Measurements from ENCODE around the gene PSMB2. TPM values are rescaled to one million over a fixed set of nuclear protein-coding genes. Genes with fewer than 3 reads are reported as not detected.

Gene PSMB2
- total RNA-seq, 1 experiment from 2014 or later = 122 TPM

DNA sequence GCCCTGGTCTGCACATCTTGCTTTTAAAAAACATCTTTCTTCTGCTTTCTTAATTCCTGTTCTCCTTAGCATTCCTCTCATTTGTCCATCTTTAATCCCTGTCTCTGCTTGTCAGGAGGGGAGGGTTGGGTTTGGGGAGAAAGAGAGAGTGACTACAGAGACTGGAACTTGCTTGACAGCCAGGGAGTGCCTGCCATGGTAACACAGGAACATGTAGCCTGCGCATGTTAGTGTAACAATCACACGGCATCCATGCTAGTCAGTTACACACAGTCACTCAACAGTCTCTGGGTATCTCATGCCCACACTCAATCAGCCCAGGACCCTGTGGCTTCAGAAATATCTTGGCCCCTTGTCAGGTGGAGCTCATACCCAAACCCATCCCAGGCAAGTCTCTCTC lies 69.0 kb downstream of the PSMB2 start:
- H3K4me2 ChIP-seq (ENCODE audit: low read length) = peak overlapping the region; percentile 93; the same call in 1 of the 2 replicates
- intact Hi-C loops (cut with micrococcal nuclease) = loop anchor here (5.0 kb wide), 1 partner anchor 70 kb away; the partner anchor contains the start of gene PSMB2

DNA sequence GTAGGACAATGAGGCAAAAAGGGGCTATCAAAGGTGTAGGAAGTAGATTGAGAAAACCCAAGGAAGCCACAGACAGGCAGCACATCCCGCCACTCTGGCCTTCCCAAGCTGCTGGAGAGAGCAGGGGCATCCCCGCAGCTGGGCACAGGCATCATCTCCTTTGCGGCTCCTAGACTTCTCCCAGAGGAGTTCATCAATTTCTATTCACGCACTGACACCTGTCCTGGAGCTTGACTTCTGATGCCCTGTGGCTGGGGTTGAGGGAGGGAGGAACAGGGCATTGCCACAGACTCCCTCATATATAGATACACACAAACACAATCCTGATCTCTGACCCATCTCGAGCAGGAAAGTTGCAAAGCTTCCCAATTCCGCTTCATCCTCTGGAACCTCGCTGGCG lies 70.1 kb downstream of the PSMB2 start:
- intact Hi-C loops (cut with micrococcal nuclease) = loop anchor here (5.0 kb wide), 1 partner anchor 71 kb away; the partner anchor contains the start of gene PSMB2
- no peak overlapping the region for H2AFZ ChIP-seq (ENCODE audit: low read depth, low read length, poor library complexity, severe bottlenecking)

More for the DNA sequence above, 69.0 kb downstream of the PSMB2 start:
- H2AFZ ChIP-seq (ENCODE audit: low read depth, low read length, poor library complexity, severe bottlenecking) = no peak overlapping the region
- no peaks in the 10 kb centered on the region for H3K36me3 ChIP-seq (ENCODE audit: control insufficient read depth in 1 of 2, insufficient read depth in 2 of 2, low read length in 2 of 2)
- no peaks in the 10 kb centered on the region for H3K9me3 ChIP-seq (ENCODE audit: control insufficient read depth in 1 of 2, insufficient read depth in 1 of 2, low read depth in 1 of 2, low read length in 2 of 2)
- no peak for ATAC-seq
- RAD21 ChIA-PET (ENCODE audit: low non-redundant PET in 1 of 2, low total read pairs in 2 of 2, uncharacterized antibody in 2 of 2, unreplicated experiment in 2 of 2) = no interaction called here
- BruUV-seq (replicated peaks) = no TSS peak
- POLR2A ChIA-PET = interaction anchor here (1.1 to 1.5 kb wide), 5 partner anchors 15 to 197 kb away, joined by 3 to 7 read pairs (median 6); partner anchors contain the start of genes C1orf216, CLSPN, KIAA0319L and NCDN
- no peak overlapping the region for H3K4me3 ChIP-seq (replicated peaks in 1 of 2; ENCODE audit: low read depth in 1 of 2, low read length in 2 of 2)
- H3K27ac ChIP-seq (ENCODE audit: low read depth, low read length) = no peak overlapping the region
- no peaks in the 10 kb centered on the region for H3K27me3 ChIP-seq (ENCODE audit: insufficient read depth, low read length)
- peaks cover 20 to 39% of the 10 kb centered on the region in 2 experiments; a peak in 3 of 4 replicates for H3K4me1 ChIP-seq (ENCODE audit: control insufficient read depth in 1 of 2, insufficient read depth in 2 of 2, low read length in 2 of 2)
- TF ChIP-seq FOSL1 (IDR thresholded peaks at IDR 0.05; ENCODE audit: low read depth) (no peak), POLR2A (IDR thresholded peaks at IDR 0.05; ENCODE audit: borderline replicate concordance, extremely low read depth, insufficient read depth, insufficient read length) (no peak), CEBPB (IDR thresholded peaks at IDR 0.05; ENCODE audit: low read depth) (no peak), ZNF274 (IDR thresholded peaks at IDR 0.05; ENCODE audit: low read depth, low read length) (no peak)
- TF ChIP-seq, protein P1, sequence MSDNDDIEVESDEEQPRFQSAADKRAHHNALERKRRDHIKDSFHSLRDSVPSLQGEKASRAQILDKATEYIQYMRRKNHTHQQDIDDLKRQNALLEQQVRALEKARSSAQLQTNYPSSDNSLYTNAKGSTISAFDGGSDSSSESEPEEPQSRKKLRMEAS (IDR thresholded peaks at IDR 0.05) = no peak
- no peaks in the 10 kb centered on the region for H3K79me2 ChIP-seq (ENCODE audit: insufficient read depth, low read length)
- H4K20me1 ChIP-seq (ENCODE audit: insufficient read depth) = no peaks in the 10 kb centered on the region
- H3K9ac ChIP-seq (ENCODE audit: low read length) = no peak overlapping the region
- no peaks in the 10 kb centered on the region for H3K9me2 ChIP-seq (ENCODE audit: insufficient read depth)
- CTCF ChIA-PET = interaction anchor here (1.1 to 2.1 kb wide), 5 partner anchors 7 to 143 kb away, joined by 3 to 11 read pairs (median 5); no protein-coding TSS in a partner anchor
- DNase-seq (ENCODE audit: low read depth, low spot score) = no peak

More for the DNA sequence above, 70.1 kb downstream of the PSMB2 start:
- DNase-seq (ENCODE audit: low read depth, low spot score) (no peak), ATAC-seq (no peak)
- CTCF ChIA-PET = interaction anchor here (1.9 kb wide), 2 partner anchors 144 to 156 kb away, joined by 7 to 12 read pairs; no protein-coding TSS in a partner anchor
- RAD21 ChIA-PET (ENCODE audit: low non-redundant PET in 1 of 2, low total read pairs in 2 of 2, uncharacterized antibody in 2 of 2, unreplicated experiment in 2 of 2) = no interaction called here
- Histone ChIP-seq H3K36me3 (ENCODE audit: control insufficient read depth in 1 of 2, insufficient read depth in 2 of 2, low read length in 2 of 2) (no peaks in the 10 kb centered on the region), H3K9me3 (ENCODE audit: control insufficient read depth in 1 of 2, insufficient read depth in 1 of 2, low read depth in 1 of 2, low read length in 2 of 2) (no peaks in the 10 kb centered on the region), H3K4me3 (replicated peaks in 1 of 2; ENCODE audit: low read depth in 1 of 2, low read length in 2 of 2) (no peak overlapping the region), H3K9ac (ENCODE audit: low read length) (no peak overlapping the region), H3K9me2 (ENCODE audit: insufficient read depth) (no peaks in the 10 kb centered on the region), H3K4me2 (ENCODE audit: low read length) (no peak overlapping the region), H4K20me1 (ENCODE audit: insufficient read depth) (no peaks in the 10 kb centered on the region), H3K27ac (ENCODE audit: low read depth, low read length) (no peak overlapping the region), H3K79me2 (ENCODE audit: insufficient read depth, low read length) (no peaks in the 10 kb centered on the region), H3K4me1 (ENCODE audit: control insufficient read depth in 1 of 2, insufficient read depth in 2 of 2, low read length in 2 of 2) (peaks cover 20 to 39% of the 10 kb centered on the region in 2 experiments; a peak in 3 of 4 replicates), H3K27me3 (ENCODE audit: insufficient read depth, low read length) (no peaks in the 10 kb centered on the region)
- POLR2A ChIA-PET = interaction anchor here (1.3 kb wide), 1 partner anchor 156 kb away, joined by 5 read pairs; no protein-coding TSS in a partner anchor
- TF ChIP-seq SRF (IDR thresholded peaks at IDR 0.05; ENCODE audit: low read depth) (no peak), POLR2AphosphoS5 (IDR thresholded peaks at IDR 0.05; ENCODE audit: low read depth, low read length) (no peak), ELF1 (IDR thresholded peaks at IDR 0.05; ENCODE audit: borderline replicate concordance, low read depth) (no peak), FOSL1 (IDR thresholded peaks at IDR 0.05; ENCODE audit: low read depth) (no peak), EZH2phosphoT487 (IDR thresholded peaks at IDR 0.05; ENCODE audit: borderline replicate concordance) (no peak)
- TF ChIP-seq, protein P2, sequence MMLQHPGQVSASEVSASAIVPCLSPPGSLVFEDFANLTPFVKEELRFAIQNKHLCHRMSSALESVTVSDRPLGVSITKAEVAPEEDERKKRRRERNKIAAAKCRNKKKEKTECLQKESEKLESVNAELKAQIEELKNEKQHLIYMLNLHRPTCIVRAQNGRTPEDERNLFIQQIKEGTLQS (IDR thresholded peaks at IDR 0.05) = no peak
- TF ChIP-seq, protein P3, sequence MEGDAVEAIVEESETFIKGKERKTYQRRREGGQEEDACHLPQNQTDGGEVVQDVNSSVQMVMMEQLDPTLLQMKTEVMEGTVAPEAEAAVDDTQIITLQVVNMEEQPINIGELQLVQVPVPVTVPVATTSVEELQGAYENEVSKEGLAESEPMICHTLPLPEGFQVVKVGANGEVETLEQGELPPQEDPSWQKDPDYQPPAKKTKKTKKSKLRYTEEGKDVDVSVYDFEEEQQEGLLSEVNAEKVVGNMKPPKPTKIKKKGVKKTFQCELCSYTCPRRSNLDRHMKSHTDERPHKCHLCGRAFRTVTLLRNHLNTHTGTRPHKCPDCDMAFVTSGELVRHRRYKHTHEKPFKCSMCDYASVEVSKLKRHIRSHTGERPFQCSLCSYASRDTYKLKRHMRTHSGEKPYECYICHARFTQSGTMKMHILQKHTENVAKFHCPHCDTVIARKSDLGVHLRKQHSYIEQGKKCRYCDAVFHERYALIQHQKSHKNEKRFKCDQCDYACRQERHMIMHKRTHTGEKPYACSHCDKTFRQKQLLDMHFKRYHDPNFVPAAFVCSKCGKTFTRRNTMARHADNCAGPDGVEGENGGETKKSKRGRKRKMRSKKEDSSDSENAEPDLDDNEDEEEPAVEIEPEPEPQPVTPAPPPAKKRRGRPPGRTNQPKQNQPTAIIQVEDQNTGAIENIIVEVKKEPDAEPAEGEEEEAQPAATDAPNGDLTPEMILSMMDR (IDR thresholded peaks at IDR 0.05 in 2 of 3, conservative IDR thresholded peaks at IDR 0.05 in 1 of 3; ENCODE audit: borderline replicate concordance in 1 of 3, insufficient read depth in 1 of 3, low read depth in 2 of 3, low read length in 2 of 3) = no peak
- BruUV-seq (replicated peaks) = no TSS peak

Measured in HCT116 (cell line).